GM18517 (cell line): ENCODE data around the gene SDCBP2.

Source experiments
- ATAC-seq: cut with Tn5 transposase; IDR thresholded peaks from one replicate; pipeline ENCODE4 v1.9.1; 2021; ENCODE audit warnings: mild to moderate bottlenecking, moderate library complexity; ENCODE audit not compliant: unreplicated experiment

The SDCBP2 gene

DNA sequence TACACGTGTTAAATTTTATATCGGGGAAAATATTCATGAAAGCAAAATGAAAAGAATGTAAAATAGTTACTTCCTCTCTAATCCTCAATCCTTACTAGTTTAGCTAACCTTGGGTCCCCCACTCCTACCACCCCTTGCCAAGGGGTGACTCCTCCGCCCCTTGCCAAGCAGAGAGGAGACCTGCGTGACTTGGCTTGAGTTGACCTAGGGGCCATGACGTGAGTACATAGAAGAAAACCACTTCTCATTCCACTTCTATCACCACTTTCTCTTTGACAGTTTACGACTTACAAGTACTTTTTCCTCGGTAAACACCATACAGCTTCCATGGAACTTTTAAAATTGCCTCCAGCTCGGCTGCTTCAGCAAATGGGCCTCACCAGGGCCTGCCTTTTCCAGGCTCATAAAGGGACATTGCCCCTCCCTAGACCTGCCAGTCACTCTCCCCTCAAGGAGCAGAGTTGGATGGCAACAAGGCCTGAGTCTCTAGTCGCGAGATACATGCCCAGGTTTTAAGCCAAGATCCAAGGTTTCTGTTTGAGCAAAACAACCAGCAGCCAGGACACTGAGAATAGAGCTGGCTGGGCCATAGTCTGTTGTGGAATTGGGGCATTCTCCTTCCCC is 29.9 kb downstream of the SDCBP2 start:
- no peak for ATAC-seq

DNA sequence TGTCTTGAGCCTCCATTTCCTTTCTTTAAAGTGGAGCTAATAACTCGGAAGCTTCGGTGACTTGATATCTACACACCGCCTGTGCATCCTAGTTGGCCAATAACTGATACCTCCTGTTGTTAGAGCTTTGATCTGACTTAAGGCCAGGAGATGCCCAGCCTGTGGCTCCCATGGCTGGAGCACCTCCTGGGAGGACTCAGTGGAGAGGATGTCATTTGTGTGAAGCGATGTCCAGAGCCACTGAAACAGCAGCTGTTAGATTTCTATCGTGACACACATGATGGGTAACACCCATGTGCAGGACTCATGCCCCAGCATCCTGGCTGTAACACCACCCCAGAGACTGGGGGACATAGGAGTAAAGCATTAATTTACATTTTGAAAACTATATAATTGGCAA is 30.8 kb downstream of the SDCBP2 start:
- ATAC-seq: no peak

DNA sequence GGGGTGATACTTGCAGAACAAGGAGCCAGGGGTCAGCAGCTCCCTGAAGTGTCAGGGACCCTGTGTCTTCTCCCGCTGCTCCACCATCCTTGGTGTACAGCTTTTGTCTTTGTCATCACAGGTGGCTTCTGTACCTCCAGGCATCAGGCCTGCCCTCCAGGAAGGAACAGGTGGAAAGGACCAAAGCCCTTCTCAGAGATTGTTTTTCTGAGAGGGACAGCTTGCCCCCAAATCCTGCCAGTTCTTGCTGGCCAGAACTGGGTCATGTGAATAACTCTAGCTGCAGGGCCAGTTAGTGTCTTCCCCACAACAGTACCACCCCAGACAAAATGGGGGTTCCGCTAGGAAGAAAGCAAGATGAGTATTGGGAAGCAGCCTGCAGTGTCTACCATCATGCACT is 31.5 kb downstream of the SDCBP2 start:
- ATAC-seq: no peak

DNA sequence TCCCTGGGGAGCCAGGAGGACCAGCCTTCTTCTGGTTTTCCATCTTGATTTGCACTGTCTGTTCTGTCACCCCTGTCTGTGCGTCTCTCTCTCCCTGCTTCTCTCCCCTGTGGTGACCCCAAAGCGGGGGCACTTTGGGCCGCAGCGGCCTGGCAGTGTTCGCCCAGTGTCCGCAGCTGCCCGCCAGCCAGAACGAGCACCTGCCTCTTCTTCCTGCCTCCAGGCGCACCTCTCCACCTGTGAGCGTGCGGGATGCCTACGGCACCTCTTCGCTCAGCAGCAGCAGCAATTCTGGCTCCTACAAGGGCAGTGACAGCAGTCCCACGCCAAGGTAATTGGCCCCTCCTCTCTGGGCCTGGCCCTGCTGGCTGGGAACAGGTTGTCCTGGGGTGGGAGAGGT is 32.0 kb downstream of the SDCBP2 start:
- no peak for ATAC-seq

DNA sequence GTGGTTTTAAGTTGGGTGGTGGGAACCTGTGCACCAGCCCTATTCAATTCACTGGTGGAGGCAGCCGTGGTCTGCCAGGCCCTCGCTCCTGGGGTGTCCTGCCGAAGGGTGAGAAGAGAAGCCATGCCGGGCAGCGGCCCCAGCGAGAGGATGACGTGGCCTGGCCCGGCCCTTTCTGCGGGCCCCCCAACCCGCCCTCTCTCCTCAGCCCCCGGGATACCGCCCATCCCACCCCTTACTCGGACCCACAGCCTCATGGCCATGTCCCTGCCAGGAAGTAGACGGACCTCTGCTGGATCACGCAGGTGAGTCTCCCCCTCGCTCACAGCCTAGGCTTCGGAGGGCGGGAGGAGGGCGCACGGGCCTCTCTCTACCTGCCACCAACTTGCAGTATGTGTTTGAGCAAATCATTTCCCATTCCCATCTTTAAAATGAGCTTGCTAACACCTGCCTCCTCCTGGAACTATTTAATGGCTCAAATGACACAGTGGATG is 32.8 kb downstream of the SDCBP2 start:
- ATAC-seq: no peak

DNA sequence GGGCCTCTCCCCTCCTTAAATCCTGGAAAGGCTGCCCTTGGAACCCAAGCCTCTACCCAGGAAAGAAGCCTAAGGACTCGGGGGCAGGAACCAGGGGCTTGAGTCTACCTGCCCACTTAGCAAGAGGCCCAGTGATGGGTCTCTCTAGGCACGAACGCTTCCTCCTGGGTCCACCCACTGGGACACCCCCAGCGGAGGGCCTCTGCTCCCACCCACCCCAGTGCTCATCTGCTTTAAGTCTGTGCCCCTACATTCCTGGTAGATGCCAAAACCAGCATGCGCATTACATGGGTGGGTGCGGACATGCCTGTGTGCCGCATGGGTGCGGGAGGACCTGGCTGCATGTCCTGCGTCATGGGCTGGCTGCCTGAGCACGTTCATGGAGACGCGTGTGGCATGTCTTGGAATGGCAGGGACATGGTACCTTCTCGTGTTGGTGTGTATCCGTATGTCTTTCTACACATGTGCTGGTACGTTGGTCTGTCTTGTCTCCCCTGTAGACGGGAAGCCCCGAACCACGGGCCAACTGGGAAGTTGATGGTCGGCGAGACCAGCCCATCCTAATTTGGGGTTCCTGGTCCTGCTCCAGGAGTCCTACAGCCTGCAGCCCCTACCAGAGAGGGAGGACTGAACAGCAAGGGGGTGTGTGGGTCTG is 33.5 kb downstream of the SDCBP2 start:
- no peak for ATAC-seq

DNA sequence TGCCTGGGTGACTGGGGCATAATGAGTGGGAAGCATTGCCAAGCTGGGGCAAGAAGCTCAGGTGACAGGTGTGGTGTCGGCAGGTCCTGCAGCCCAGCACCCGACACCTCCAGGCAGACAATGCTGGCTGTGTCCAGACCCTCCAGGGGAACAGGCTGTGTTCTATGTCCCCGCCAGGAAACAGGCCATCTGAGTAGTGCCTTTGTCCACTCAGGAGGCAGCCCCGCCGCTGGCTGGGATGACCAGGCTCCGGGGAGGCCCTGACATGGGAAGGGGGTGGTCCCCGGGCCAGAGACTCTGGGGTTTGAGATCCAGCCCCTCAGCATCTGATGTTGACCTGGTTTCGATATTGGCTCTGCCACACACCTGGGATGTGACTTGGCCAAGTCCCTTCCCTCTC is 34.4 kb downstream of the SDCBP2 start:
- no peak for ATAC-seq

DNA sequence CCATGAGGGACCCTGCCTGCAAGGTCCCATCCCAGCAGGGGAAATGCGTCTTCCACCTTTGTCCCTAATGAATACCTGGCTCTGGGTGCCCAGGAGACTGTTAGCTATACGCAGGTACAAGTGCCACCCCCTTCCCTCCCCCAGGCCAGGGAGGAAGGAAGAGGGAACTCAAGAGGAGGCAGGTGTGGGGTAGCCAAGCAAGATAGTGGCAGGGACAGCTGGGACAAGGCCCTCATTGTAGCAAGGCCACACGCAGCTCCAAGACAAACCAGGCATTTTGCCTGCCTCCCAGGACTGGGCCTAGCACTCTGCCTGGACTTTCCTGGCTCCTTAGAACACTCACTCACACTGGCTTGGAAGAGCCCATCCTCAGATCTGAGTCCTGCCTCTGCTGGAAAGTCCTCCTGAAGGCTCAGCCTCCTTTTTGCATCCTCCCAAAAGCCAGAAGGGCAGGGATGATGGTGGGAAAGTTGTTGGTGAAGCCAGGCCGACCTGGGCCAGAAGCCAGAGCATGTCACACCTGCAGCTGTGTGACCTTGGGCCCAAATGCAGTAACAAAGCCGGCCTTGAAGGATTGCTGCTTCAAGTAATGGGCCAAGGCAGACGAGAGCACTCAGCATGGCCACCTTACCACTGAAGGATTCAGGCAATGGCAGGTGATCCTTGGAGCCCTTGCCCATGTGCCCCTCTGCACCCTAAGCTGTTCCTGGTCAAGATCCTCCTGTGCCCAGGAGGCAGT is 35.1 kb downstream of the SDCBP2 start:
- ATAC-seq: no peak

DNA sequence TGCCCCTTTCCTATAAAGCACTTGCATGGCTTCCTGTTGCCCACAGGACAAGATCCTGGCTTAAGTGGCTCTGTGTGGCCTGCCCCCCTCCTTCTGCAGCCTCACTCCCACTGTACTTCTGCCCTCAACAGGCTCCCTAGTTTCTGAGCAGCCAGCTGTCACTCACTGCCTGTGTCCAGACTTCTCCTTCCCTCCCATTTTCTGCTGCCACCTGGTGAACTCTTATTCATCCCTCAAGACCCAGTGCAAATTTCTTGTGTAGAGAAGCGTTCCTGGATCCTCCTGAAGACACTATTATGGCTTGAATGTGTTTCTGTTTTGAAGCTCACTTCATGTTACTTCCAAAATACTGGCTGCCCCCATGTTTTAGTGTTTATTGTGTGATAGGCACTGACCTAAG is 36.3 kb downstream of the SDCBP2 start:
- ATAC-seq: no peak

DNA sequence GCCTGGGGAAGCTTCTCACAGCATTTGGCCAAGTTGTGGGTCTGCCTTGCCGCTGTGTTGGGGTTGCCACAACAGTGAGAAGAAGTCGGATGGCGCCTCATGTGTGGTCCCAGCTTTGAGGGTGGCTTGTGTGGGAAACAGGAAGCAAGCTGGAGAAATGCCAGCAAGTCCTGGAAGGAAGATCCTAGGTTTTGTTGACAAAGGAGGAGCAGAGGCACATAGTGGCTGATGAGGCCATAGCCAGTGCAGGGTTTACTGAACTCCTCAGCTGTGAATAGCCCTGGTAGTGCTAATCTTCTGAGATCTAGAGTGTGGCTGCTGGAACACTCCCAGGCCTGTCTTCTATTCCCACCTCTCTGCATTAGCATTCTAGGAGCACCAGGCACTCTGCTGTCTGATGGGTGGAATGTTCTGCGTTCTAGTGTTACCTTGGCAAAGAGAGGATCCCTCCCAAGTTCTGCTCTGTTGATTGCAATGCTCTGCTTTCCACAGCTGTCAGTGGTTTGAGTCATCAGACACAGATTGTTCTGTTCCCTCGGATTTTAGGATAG is 37.7 kb downstream of the SDCBP2 start:
- no peak for ATAC-seq

DNA sequence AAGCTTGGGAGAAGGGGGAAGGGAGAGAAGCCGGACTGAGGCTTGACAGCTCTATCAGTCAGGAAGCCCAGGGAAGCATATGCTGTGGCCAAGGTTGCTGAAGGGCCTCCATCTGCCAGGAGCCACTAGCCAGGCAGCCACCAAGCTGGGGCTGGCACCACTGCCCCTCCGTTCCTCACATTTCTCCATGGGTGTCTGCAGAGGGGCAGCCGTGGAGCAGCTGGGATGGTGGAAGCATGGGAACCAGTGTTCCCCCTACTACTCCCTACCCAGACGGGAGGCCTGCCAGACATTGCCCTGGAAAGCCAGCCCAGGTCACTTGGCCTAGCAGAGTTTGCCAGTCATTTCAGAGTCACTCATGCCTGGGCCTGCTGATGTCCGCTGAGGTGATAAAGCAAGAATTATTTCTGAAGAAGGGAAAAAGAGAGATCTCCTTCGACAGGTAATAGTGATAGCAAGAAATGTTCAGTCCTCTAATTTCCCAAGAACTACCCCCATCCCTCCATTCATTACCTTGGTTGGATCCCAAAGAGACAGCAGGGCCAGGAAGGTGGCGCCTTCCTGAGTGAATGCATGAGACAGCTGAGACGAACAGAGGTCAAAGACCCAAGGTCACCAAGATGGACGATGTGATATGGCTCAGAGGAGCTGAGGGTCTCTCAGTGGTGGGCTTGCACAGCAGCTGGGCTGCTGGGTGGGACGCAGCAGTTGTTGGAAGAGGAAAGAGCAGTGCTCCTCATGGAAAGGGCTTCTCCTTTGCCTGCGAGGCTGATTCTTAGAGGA is 41.0 kb downstream of the SDCBP2 start:
- no peak for ATAC-seq

DNA sequence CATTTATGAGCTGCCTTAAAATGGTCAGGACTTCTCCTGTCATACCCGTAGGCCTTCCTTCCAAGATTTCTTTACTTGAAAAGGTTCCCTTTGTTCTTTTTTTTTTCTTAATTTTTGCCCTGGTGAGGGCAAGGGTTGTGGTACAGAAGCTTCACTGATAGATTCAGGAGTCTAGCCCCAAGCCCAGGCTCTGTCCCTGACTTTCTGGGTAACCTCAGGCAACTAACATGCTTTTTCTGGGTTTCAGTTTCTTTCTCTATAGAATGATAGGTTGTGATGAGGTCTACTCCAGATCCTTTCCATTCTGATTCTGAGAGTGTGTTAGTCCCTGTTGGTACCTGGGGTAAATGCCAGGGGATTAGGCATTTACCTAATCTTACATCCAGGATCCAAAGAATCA is 41.6 kb downstream of the SDCBP2 start:
- no peak for ATAC-seq

DNA sequence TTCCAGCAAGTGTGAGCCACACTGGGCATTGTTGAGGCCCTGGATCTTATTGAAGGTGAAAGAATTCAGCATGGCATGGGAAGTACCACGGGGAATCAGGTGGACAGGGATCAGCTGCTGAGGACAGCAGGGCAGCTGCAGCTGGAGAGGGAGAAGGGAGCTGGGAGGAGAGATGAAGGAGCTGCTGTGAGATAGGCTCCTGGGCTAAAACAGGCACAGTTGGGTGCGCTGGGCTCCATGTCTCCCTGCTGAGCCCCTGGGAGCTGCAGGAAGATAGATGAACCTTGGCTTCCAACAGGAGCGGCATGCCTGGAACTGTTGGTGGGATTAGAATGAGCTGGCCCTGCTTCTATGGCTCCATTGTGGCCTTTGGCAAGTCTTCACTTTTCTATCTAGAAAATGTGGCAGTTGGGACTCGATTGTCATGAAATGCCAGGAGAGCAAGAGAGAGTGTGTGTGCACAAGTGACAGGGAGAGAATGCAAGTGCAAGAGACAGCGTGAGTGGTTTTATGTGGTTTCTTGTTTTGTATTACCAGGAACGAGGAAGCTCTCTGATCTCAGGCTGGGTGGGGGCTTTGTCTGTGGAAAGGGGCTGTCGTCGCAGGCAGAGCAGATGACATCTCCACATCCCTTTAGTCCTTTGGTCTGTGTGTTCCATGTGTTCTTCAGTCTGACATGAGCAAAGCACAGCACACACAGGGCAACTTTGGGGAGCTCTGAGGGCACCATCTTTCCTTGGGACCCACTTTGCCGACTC is 42.5 kb downstream of the SDCBP2 start:
- ATAC-seq: no peak

DNA sequence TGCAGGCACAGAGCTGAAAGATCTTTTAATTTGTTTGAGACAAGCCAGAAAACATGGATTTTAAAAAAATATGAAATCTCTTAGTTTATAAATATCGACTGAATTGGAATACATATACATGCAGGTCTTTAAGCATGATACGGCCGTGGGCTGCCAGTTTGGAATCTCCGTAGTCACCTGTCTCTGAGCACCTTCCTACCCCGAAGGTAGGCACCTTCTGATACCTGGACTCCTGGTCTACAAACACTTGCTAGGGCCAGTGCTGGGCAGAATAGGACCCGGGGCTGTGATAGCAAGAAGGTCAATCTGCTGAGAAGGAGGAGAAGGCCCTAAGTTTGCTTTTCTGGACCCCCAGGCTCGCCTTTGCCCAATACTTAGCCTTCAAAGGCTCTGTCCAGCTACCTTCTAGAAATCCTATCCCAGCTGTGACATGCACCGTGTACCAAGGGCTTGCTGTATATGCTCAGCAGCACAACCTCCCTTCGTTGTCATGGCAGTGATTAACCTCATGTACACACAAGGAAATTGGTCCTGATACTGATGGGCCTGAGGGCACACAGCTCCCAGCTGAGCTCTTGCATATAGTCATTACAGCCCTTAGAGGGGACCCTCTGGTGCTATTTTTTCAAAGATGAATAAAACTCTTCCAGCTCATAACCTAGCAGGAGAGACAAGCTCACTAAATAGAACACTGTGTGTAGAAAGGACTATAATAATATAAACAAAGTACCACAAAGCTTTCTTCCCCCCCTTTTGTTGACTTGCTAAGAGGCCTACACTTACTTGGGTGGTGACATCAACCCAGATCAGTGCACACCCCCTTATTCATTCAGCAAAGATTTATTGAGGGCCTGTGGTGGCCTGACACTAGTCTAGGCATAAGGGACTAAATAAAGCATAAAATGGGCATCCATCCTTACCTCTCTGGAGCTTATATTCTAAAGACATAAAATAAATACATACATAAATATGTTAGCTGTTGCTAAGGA is 45.1 kb downstream of the SDCBP2 start:
- no peak for ATAC-seq

DNA sequence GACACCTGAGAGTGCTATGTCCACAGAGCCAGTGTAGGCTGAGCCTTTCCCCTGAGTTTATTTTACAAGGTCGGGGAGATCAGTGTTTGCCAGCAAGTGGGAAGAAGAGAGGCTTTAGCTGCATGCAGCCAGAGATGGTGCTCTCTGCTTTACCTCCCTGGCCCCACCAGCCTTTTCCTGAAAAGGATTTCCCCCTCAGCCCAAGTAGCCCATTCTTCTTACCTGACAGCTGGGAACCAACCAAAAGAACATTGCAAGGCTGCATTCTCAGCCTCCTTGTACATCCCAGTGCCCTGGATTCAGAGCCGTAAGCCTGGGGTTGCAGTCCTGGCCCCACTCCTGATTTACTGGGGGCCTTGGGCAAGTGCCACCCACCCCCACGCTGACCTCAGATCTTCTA is 46.0 kb downstream of the SDCBP2 start:
- no peak for ATAC-seq

DNA sequence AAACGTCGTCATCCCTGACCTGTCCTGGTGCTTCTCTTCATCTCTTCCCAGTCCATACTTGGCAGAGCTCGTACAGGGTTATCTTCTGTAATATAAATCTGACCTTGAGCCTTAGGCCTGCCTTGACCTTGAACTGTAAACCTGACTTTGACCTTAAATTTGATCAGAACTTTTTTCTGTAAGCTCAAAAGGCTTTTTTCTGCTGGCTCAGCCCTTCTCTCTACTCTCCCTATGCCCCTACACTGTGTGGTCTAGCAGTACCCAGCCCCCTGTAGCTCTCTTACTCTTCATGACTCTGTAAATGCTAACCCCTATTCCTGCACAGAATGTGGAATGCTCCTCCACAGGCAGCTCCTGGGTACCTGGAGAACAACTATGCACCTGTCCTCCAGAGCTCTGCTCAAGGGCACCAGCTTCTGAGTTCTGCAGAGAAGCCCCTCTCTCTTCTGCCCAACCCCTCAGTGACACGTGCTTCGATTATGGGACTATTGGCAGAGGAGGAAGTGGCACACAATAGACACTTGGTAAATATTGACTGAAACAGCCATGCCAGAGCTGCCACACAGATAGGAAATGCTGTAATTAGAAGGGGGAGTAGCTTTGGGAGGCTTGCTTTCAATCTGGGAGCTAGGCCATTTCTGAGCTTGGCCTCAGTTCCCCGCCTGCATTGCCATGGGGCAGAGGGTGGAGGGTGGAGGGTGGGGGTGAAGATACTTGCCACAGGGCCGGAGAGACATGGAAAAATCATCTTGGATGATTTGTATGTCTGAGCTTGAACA is 47.5 kb downstream of the SDCBP2 start:
- no peak for ATAC-seq

DNA sequence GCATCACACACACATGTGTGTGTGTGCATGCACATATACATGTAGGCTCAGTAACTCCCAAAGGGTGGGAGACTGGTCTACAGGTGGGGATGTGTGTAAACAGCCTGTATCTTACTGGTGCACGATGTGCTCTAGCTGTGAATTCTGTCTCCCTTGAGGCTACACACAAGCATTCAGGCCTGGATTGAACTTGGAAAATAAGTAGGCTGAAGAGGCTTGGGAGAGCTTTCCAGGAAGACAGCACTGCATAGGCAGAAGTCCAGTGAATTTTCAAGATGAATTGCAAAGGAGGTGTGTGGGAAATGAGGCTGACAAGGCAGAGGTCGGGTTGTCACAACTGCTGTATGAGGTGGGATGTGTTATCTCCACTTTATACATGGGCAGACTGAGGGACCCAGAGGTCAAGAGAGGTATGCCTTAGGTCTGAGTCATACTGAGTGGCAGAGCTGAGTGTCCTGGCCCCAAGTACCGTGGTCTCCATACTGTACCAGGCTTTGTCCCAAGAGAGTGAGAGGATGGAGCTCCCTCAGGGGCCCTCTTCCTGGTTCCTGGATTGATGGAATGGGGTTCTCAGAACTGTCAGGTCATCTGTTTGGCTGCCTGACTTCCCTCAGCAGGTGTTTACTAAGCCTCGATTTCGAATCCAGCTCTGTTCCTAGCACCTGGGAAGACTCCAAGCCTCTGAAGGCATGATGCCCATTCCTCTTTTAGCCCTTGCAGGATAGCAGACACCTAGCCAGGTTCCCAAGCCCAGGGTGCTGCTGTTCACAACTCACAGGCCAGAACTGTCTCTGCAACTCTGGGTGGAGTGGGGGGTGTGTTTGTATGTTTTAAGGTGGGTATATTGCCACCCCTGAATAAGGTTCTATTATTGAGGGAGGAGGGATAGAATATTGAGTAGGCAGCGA is 48.5 kb downstream of the SDCBP2 start:
- ATAC-seq: no peak
